Lung (tissue), 13 donors: ENCODE results near the gene SLC28A1. TPM values are rescaled to one million over a fixed set of nuclear protein-coding genes. Genes with fewer than 3 reads are reported as not detected.

Experiments
- ATAC-seq: fragments of 200-7000 bp; cut with Tn5 transposase; one replicate; pipeline ENCODE4 v1.9.1; 2020; ENCODE audit warnings: moderate number of reproducible peaks; ENCODE audit not compliant: insufficient read depth, low FRiP score
- DNase-seq, 3 donors: peaks; one replicate each; pipeline ENCODE4 v3.0.0-alpha.2; 2013 to 2017
- H3K27ac ChIP-seq, 2 donors: one replicate each; pipeline ENCODE4 v1.5.1; 2013; ENCODE audit warnings: mild to moderate bottlenecking in 2 of 2, moderate library complexity in 2 of 2, control low read depth in 1 of 2, inconsistent platforms in 1 of 2, low read depth in 1 of 2, low read length in 1 of 2
- H3K27me3 ChIP-seq, 3 donors: one replicate each; pipeline ENCODE4 v1.5.1; 2013; ENCODE audit warnings: low read length in 2 of 3; ENCODE audit not compliant: control insufficient read depth in 3 of 3, insufficient read depth in 3 of 3
- H3K36me3 ChIP-seq, 4 donors: one replicate each; pipeline ENCODE4 v1.5.1; 2013; ENCODE audit warnings: low read length in 4 of 4, mild to moderate bottlenecking in 1 of 4, moderate library complexity in 1 of 4; ENCODE audit not compliant: control insufficient read depth in 4 of 4, insufficient read depth in 4 of 4
- H3K4me1 ChIP-seq, 5 donors: one replicate each; pipeline ENCODE4 v1.5.1; 2013; ENCODE audit warnings: low read length in 5 of 5, mild to moderate bottlenecking in 2 of 5, moderate library complexity in 1 of 5; ENCODE audit not compliant: control insufficient read depth in 5 of 5, insufficient read depth in 5 of 5
- H3K4me3 ChIP-seq: one replicate; pipeline ENCODE4 v1.5.1; 2013; ENCODE audit warnings: mild to moderate bottlenecking, control low read depth, moderate library complexity
- H3K9ac ChIP-seq, 2 donors: one replicate each; pipeline ENCODE4 v1.5.1; 2013; ENCODE audit warnings: low read length in 2 of 2, control low read depth in 1 of 2; ENCODE audit not compliant: insufficient read depth in 1 of 2
- H3K9me3 ChIP-seq, 4 donors: one replicate each; pipeline ENCODE4 v1.5.1; 2013; ENCODE audit warnings: low read length in 3 of 4, mild to moderate bottlenecking in 1 of 4, moderate library complexity in 1 of 4; ENCODE audit not compliant: control insufficient read depth in 4 of 4, insufficient read depth in 3 of 4
- CTCF ChIP-seq: IDR thresholded peaks from 2 replicates; pipeline ENCODE4 v1.5.1; 2012; ENCODE audit warnings: mild to moderate bottlenecking; ENCODE audit errors: control extremely low read depth, extremely low read depth
- WGBS, 2 donors: extraction: QIAGEN DNeasy Blood & Tissue Kit; methylation state at CpG; one replicate each; pipeline ENCODE4 v1.1.7; 2013; 5-methylcytosine and 5-hydroxymethylcytosine counted together
- polyA plus RNA-seq, 2 donors: library from polyadenylated mRNA; stranded (reverse); fragments of 200-250 nt; gene quantifications; one replicate each; pipeline ENCODE4 v1.2.1, GENCODE V29; 2013
- small RNA-seq: library from RNA; depleted of rRNA; stranded (forward); fragments of <200 nt; gene quantifications from one replicate; pipeline ENCODE3, GENCODE V24; 2014; ENCODE audit warnings: low replicate concordance
- total RNA-seq, 2 donors: library from RNA; depleted of rRNA in 1 of 2; stranded (reverse); fragments of >200 nt in 1 of 2; gene quantifications; one replicate each; pipeline ENCODE4 v1.2.1, GENCODE V29; 2014 to 2021
- donor health status: control.
- donor health status: control.
- donor health status: Bipolar disorder and iron deficiency.
- donor health status: healthy.
- donor health status: DM: yes; HTN: yes; CAD: no.

SLC28A1 gene
- total and polyA plus RNA-seq, 4 donors: 0.06 TPM; not detected in 3

GRCh38 chr15:84991014-84991712, 106.7 kb downstream of the SLC28A1 start:
- Histone ChIP-seq H3K4me1 (peaks cover 0 to 18% (median 0%) of the 10 kb centered on the region in 5 donors), H3K9ac (no peak overlapping the region), H3K27me3 (no peaks in the 10 kb centered on the region), H3K9me3 (no peaks in the 10 kb centered on the region), H3K36me3 (no peaks in the 10 kb centered on the region), H3K4me3 (no peak overlapping the region), H3K27ac (no peak overlapping the region)
- no peak for TF ChIP-seq CTCF
- ATAC-seq (no peak), DNase-seq (no peak)
- WGBS, 2 donors: 63 to 74% methylated on average over 4 of the region's 4 CpGs

GRCh38 chr15:84992157-84992944, 107.9 kb downstream of the SLC28A1 start:
- no peak for ATAC-seq
- H3K27ac ChIP-seq: peak overlapping the region in 1 of 2 donors; percentile 79
- TF ChIP-seq CTCF: no peak
- peaks cover 0 to 16% (median 0%) of the 10 kb centered on the region in 5 donors for H3K4me1 ChIP-seq
- H3K4me3 ChIP-seq: no peak overlapping the region
- H3K9me3 ChIP-seq: no peaks in the 10 kb centered on the region
- DNase-seq: no peak
- no peak overlapping the region for H3K9ac ChIP-seq
- H3K36me3 ChIP-seq: no peaks in the 10 kb centered on the region
- no peaks in the 10 kb centered on the region for H3K27me3 ChIP-seq
- 84 to 92% methylated on average over 4 of the region's 4 CpGs for WGBS, 2 donors

Small RNA genes within 50 kb of the gene (small RNA-seq; reads per million reads assigned to genes)
- gene RF00402: not detected
- not detected for gene RNU6-339P
- gene RNU6-796P: not detected

Other genes starting within 250 kb of the SLC28A1 start
- 10 to 100 TPM; 33.3 to 35.6 TPM for gene WDR73, start 230.4 kb upstream of the SLC28A1 start, total RNA-seq
- gene WDR73, start 230.4 kb upstream of the SLC28A1 start, polyA plus RNA-seq: 10 to 100 TPM; 18.2 to 19.7 TPM
- gene NMB, start 226.5 kb upstream of the SLC28A1 start, total RNA-seq: 1 to 10 TPM; 2.6 to 9.3 TPM
- 1 to 10 TPM; 4.7 to 6.4 TPM for gene NMB, start 226.5 kb upstream of the SLC28A1 start, polyA plus RNA-seq
- 100 to 1,000 TPM; 119 to 139 TPM for gene SEC11A, start 168.5 kb upstream of the SLC28A1 start, total RNA-seq
- gene SEC11A, start 168.5 kb upstream of the SLC28A1 start, polyA plus RNA-seq: 100 to 1,000 TPM; 146 to 170 TPM
- 10 to 100 TPM; 20.1 to 29.6 TPM for gene ZNF592, start 136.1 kb upstream of the SLC28A1 start, total RNA-seq
- 10 to 100 TPM in 1 of 2 donors, 1 to 10 TPM in 1; 8.8 to 12.3 TPM for gene ZNF592, start 136.1 kb upstream of the SLC28A1 start, polyA plus RNA-seq
- gene ALPK3, start 67.3 kb upstream of the SLC28A1 start, total RNA-seq: 10 to 100 TPM in 1 of 2 donors, 1 to 10 TPM in 1; 8.2 to 12.2 TPM
- gene ALPK3, start 67.3 kb upstream of the SLC28A1 start, polyA plus RNA-seq: 1 to 10 TPM; 3.1 to 4.2 TPM
- 10 to 100 TPM; 39.0 to 87.7 TPM for gene PDE8A, start 97.2 kb downstream of the SLC28A1 start, total RNA-seq
- gene PDE8A, start 97.2 kb downstream of the SLC28A1 start, polyA plus RNA-seq: 10 to 100 TPM; 13.7 to 28.0 TPM